A549 (cell line): ENCODE results near the gene KISS1. TPM values are rescaled to one million over a fixed set of nuclear protein-coding genes. Genes with fewer than 3 reads are reported as not detected.
A peak's percentile ranks its signal among the peaks of the same experiment; 100 is the strongest.

Experiments
- ATAC-seq, 2 experiments: fragments of 200-7000 bp in 1 of 2; fragments of >200 bp in 1 of 2; cut with Nextera tagmentation in 1 of 2; cut with Tn5 transposase in 1 of 2; 3 replicates each; pipeline versions ENCODE4 v1.8.0 to v1.9.1; 2018 to 2020; ENCODE audit warnings: mild to moderate bottlenecking in 1 of 2, moderate library complexity in 1 of 2
- CTCF ChIA-PET: fragments of 300-600 bp; sonication (Branson Sonifier 250); formaldehyde crosslinking; extraction: SDS; loops from one replicate; lab custom pipeline; 2021; ENCODE audit warnings: antibody characterized with exemption, inconsistent platforms; lab: Yijun Ruan, JAX
- POLR2A ChIA-PET: fragments of 350-600 bp; formaldehyde crosslinking; extraction: SDS; loops from one replicate; lab custom pipeline; 2021; ENCODE audit warnings: antibody characterized with exemption, inconsistent platforms; lab: Yijun Ruan, JAX
- DNase-seq, 2 experiments: peaks; one replicate each; pipeline versions ENCODE4 v3.0.0 to v3.0.0-alpha.2; 2011 to 2016; ENCODE audit warnings: low read depth in 1 of 2, low spot score in 1 of 2
- FAIRE-seq: peaks from 2 replicates; lab custom pipeline; 2011; peaks lifted over from hg19 to GRCh38; lab: Jason Lieb, UNC
- H3K27ac ChIP-seq, 2 experiments: fragments of >200 bp; sonication (Bioruptor Twin); formaldehyde crosslinking; 3 replicates each; pipeline ENCODE4 v1.5.1; 2016 to 2017
- H3K4me1 ChIP-seq: fragments of >200 bp; sonication (Bioruptor Twin); formaldehyde crosslinking; 3 replicates; pipeline ENCODE4 v1.6.1; 2016
- H3K4me2 ChIP-seq: fragments of >200 bp; sonication (Bioruptor Twin); formaldehyde crosslinking; 3 replicates; pipeline ENCODE4 v1.6.1; 2016
- H3K4me3 ChIP-seq: fragments of >200 bp; sonication (Bioruptor Twin); formaldehyde crosslinking; 3 replicates; pipeline ENCODE4 v1.5.1; 2016
- H3K9me3 ChIP-seq: fragments of >200 bp; sonication (Bioruptor Twin); formaldehyde crosslinking; 3 replicates; pipeline ENCODE4 v1.6.1; 2016
- ATOH8 ChIP-seq: fragments of 250-450 bp; sonication (Bioruptor Pico); IDR thresholded peaks from 2 replicates; pipeline ENCODE4 v1.5.0; 2020; ENCODE audit warnings: low read depth, mild to moderate bottlenecking, moderate library complexity
- CBX8 ChIP-seq: fragments of 200-600 bp; sonication (generic); IDR thresholded peaks from 2 replicates; pipeline ENCODE4 v1.6.1; 2016
- E2F6 ChIP-seq: IDR thresholded peaks from 2 replicates; pipeline ENCODE4 v1.6.1; 2012; ENCODE audit warnings: low read depth, borderline replicate concordance
- EHF ChIP-seq: fragments of 250-450 bp; sonication (Bioruptor Pico); IDR thresholded peaks from 2 replicates; pipeline ENCODE4 v1.5.0; 2020; ENCODE audit warnings: mild to moderate bottlenecking
- EHMT2 ChIP-seq: fragments of 200-600 bp; sonication (generic); IDR thresholded peaks from 2 replicates; pipeline ENCODE4 v1.6.1; 2016; ENCODE audit warnings: antibody characterized with exemption, low read depth, mild to moderate bottlenecking, moderate library complexity
- ELK1 ChIP-seq: fragments of 150-350 bp; IDR thresholded peaks from 2 replicates; pipeline ENCODE4 v1.6.1; 2014; ENCODE audit warnings: low read depth, mild to moderate bottlenecking, low read length
- EP300 ChIP-seq, 2 experiments: fragments of >200 bp; sonication (Bioruptor Twin); formaldehyde crosslinking; IDR thresholded peaks; 2 replicates in 1 of 2; 3 replicates in 1 of 2; pipeline ENCODE4 v1.6.1; 2016 to 2017
- ESRRA ChIP-seq: fragments of 150-350 bp; IDR thresholded peaks from 2 replicates; pipeline ENCODE4 v1.6.1; 2014; ENCODE audit warnings: mild to moderate bottlenecking, low read length, borderline replicate concordance
- FOXS1 ChIP-seq: fragments of 250-450 bp; sonication (Bioruptor Pico); IDR thresholded peaks from 2 replicates; pipeline ENCODE4 v1.5.0; 2020; ENCODE audit warnings: mild to moderate bottlenecking, moderate library complexity
- GATA3 ChIP-seq: IDR thresholded peaks from 2 replicates; pipeline ENCODE4 v1.6.1; 2012; ENCODE audit warnings: borderline replicate concordance
- HEYL ChIP-seq: fragments of 250-450 bp; sonication (Bioruptor Pico); IDR thresholded peaks from 2 replicates; pipeline ENCODE4 v1.8.0; 2021; ENCODE audit warnings: mild to moderate bottlenecking, moderate library complexity
- HMGXB4 ChIP-seq: fragments of 250-450 bp; sonication (Bioruptor Pico); IDR thresholded peaks from 2 replicates; pipeline ENCODE4 v1.5.0; 2021; ENCODE audit warnings: mild to moderate bottlenecking, moderate library complexity, borderline replicate concordance
- HOXB13 ChIP-seq: fragments of 250-450 bp; sonication (Bioruptor Pico); IDR thresholded peaks from 2 replicates; pipeline ENCODE4 v1.5.0; 2020; ENCODE audit warnings: low read depth, mild to moderate bottlenecking, moderate library complexity
- KDM5A ChIP-seq: fragments of 200-600 bp; sonication (generic); IDR thresholded peaks from 2 replicates; pipeline ENCODE4 v1.6.1; 2016; ENCODE audit warnings: antibody characterized with exemption, mild to moderate bottlenecking
- MAZ ChIP-seq: fragments of 150-350 bp; IDR thresholded peaks from 2 replicates; pipeline ENCODE4 v1.6.1; 2014; ENCODE audit warnings: antibody characterized with exemption, low read depth, low read length, borderline replicate concordance
- NFE2L2 ChIP-seq: fragments of 150-350 bp; conservative IDR thresholded peaks from 2 replicates; pipeline ENCODE4 v1.6.1; 2014; ENCODE audit warnings: low read length
- NPAS2 ChIP-seq: fragments of 250-450 bp; sonication (Bioruptor Pico); IDR thresholded peaks from 2 replicates; pipeline ENCODE4 v1.8.0; 2022; ENCODE audit warnings: mild to moderate bottlenecking, moderate library complexity, borderline replicate concordance
- NR3C1 ChIP-seq: fragments of >200 bp; sonication (Bioruptor Twin); formaldehyde crosslinking; IDR thresholded peaks from 3 replicates; pipeline ENCODE4 v1.6.1; 2017
- PBX3 ChIP-seq: IDR thresholded peaks from 2 replicates; pipeline ENCODE4 v1.6.1; 2012
- PHF8 ChIP-seq: fragments of 200-600 bp; sonication (generic); IDR thresholded peaks from 2 replicates; pipeline ENCODE4 v1.6.1; 2016; ENCODE audit warnings: low read depth, mild to moderate bottlenecking, antibody characterized with exemption, moderate library complexity, borderline replicate concordance
- POLR2A ChIP-seq: IDR thresholded peaks from 2 replicates; pipeline ENCODE4 v1.6.1; 2012; ENCODE audit warnings: mild to moderate bottlenecking, low read length
- RAD21 ChIP-seq, 2 experiments: fragments of >200 bp in 1 of 2; sonication (Bioruptor Twin) in 1 of 2; formaldehyde crosslinking in 1 of 2; IDR thresholded peaks in 1 of 2; conservative IDR thresholded peaks in 1 of 2; 2 replicates in 1 of 2; 3 replicates in 1 of 2; pipeline ENCODE4 v1.6.1; 2012 to 2018; ENCODE audit warnings: inconsistent platforms in 1 of 2
- RCOR1 ChIP-seq: fragments of 150-350 bp; IDR thresholded peaks from 2 replicates; pipeline ENCODE4 v1.6.1; 2014; ENCODE audit warnings: antibody characterized with exemption, low read length, low read depth
- RFX5 ChIP-seq: fragments of 450-650 bp; IDR thresholded peaks from 2 replicates; pipeline ENCODE4 v1.7.1; 2014; ENCODE audit warnings: antibody characterized with exemption, mild to moderate bottlenecking, moderate library complexity
- RNF2 ChIP-seq: fragments of 200-600 bp; sonication (generic); IDR thresholded peaks from 2 replicates; pipeline ENCODE4 v1.6.1; 2016; ENCODE audit warnings: low read depth, mild to moderate bottlenecking, antibody characterized with exemption, moderate library complexity, borderline replicate concordance
- SMC3 ChIP-seq: fragments of >200 bp; sonication (Bioruptor Twin); formaldehyde crosslinking; IDR thresholded peaks from 3 replicates; pipeline ENCODE4 v1.6.1; 2018; ENCODE audit warnings: inconsistent platforms
- SREBF2 ChIP-seq: fragments of 450-650 bp; IDR thresholded peaks from 2 replicates; pipeline ENCODE4 v1.6.1; 2014; ENCODE audit warnings: mild to moderate bottlenecking, moderate library complexity
- TFCP2L1 ChIP-seq: fragments of 250-450 bp; sonication (Bioruptor Pico); IDR thresholded peaks from 2 replicates; pipeline ENCODE4 v1.5.0; 2021; ENCODE audit warnings: mild to moderate bottlenecking
- TP53 ChIP-seq: fragments of 250-450 bp; sonication (Bioruptor Pico); IDR thresholded peaks from 2 replicates; pipeline ENCODE4 v1.5.0; 2021; ENCODE audit warnings: mild to moderate bottlenecking, moderate library complexity
- ZC3H11A ChIP-seq: fragments of 450-650 bp; IDR thresholded peaks from 2 replicates; pipeline ENCODE4 v1.6.1; 2014; ENCODE audit warnings: antibody characterized with exemption, mild to moderate bottlenecking
- ZFP36 ChIP-seq: fragments of 450-650 bp; IDR thresholded peaks from 2 replicates; pipeline ENCODE4 v1.6.1; 2014; ENCODE audit warnings: borderline replicate concordance; ENCODE audit not compliant: partially characterized antibody
- ZNF302 ChIP-seq: fragments of 250-450 bp; sonication (Bioruptor Pico); IDR thresholded peaks from 2 replicates; pipeline ENCODE4 v1.9.0; 2021; ENCODE audit warnings: inconsistent platforms, mild to moderate bottlenecking, moderate library complexity
- ZSCAN20 ChIP-seq: fragments of 250-450 bp; sonication (Bioruptor Pico); IDR thresholded peaks from 2 replicates; pipeline ENCODE4 v1.8.0; 2022; ENCODE audit warnings: mild to moderate bottlenecking, moderate library complexity
- WGBS: methylation state at CpG from one replicate; pipeline ENCODE4 v1.1.6; 2017; ENCODE audit errors: missing lambda C conversion rate; 5-methylcytosine and 5-hydroxymethylcytosine counted together
- polyA plus RNA-seq, 4 experiments: library from polyadenylated mRNA; depleted of rRNA in 3 of 4; stranded (reverse); fragments of >200 nt; fragmentation: RNase III in 1 of 4; extraction: RNeasy Plus Mini Kit Qiagen cat#74134 plus additional on column Dnase treatment in 1 of 4; gene quantifications; 2 replicates in 3 of 4; 3 replicates in 1 of 4; pipeline ENCODE4 v1.2.3, GENCODE V29; 2011 to 2017

KISS1 gene
- polyA plus RNA-seq, 2 of the 4 experiments (the other 2 are of a cell fraction): 0.23 TPM; not detected in 1

GRCh38 chr1:204213668-204214662 is 17.7 kb upstream of the KISS1 start, which contains the start of gene GOLT1A (continued):
- no peak for TF ChIP-seq FOXS1 (CRISPR knock-in tag)
- TF ChIP-seq RFX5: no peak
- 0 out of 2 replicates have a peak, but pooled peaks have one; percentile 9 for TF ChIP-seq RCOR1
- TF ChIP-seq ESRRA: no peak
- no peak for TF ChIP-seq EHF
- TF ChIP-seq SREBF2: no peak
- 0 out of 2 replicates have a peak, but pooled peaks have one; percentile 50 for TF ChIP-seq TP53 (CRISPR knock-in tag)
- TF ChIP-seq SMC3: peak; percentile 81
- peak; percentile 85 to 86 for TF ChIP-seq RAD21 (conservative IDR thresholded peaks at IDR 0.05 in 1 of 2, IDR thresholded peaks at IDR 0.05 in 1 of 2)
- no peak for TF ChIP-seq PBX3
- no peak for TF ChIP-seq TFCP2L1 (CRISPR knock-in tag)
- TF ChIP-seq NPAS2 (CRISPR knock-in tag): no peak
- no peak for TF ChIP-seq ELK1
- no peak for TF ChIP-seq NFE2L2
- peak; percentile 94 for TF ChIP-seq E2F6
- TF ChIP-seq KDM5A: no peak
- no peak for TF ChIP-seq POLR2A
- TF ChIP-seq ZNF302 (CRISPR knock-in tag): no peak
- TF ChIP-seq MAZ: no peak
- no peak for TF ChIP-seq HEYL (CRISPR knock-in tag)
- no peak for TF ChIP-seq RNF2

GRCh38 chr1:204212715-204213114 is 16.4 kb upstream of the KISS1 start:
- TF ChIP-seq GATA3 (no peak), EP300 (IDR thresholded peaks at IDR 0.05) (no peak), ZSCAN20 (CRISPR knock-in tag) (no peak), ZFP36 (no peak), HMGXB4 (CRISPR knock-in tag) (no peak), EHMT2 (no peak), ESRRA (no peak), CBX8 (no peak), NFE2L2 (no peak), ZC3H11A (no peak), HOXB13 (CRISPR knock-in tag) (no peak), ATOH8 (no peak), PHF8 (no peak), NR3C1 (no peak)
- CTCF ChIA-PET: interaction anchor here (0.6 to 8.0 kb wide), 3 partner anchors 14 to 234 kb away, joined by 4 to 133 read pairs (median 18); partner anchors contain the start of gene PLEKHA6
- Histone ChIP-seq H3K27ac (no peak overlapping the region), H3K4me2 (peak overlapping the region; percentile 92; the same call in 2 of the 3 replicates), H3K9me3 (no peaks in the 10 kb centered on the region), H3K4me1 (peaks cover 6% of the 10 kb centered on the region; the same call in 2 of the 3 replicates), H3K4me3 (no peak overlapping the region)
- DNase-seq: no peak
- POLR2A ChIA-PET: no interaction called here
- no peak for ATAC-seq
- WGBS: 95% methylated on average over 3 of the region's 3 CpGs
- FAIRE-seq: no peak
